Measurements from ENCODE around the gene HUWE1. TPM values are rescaled to one million over a fixed set of nuclear protein-coding genes. Genes with fewer than 3 reads are reported as not detected.

HUWE1 gene
- total and polyA plus RNA-seq, 12 donors: 38.4 to 170 (median 109) TPM

GRCh38 chrX:53642337-53642736 lies 44.2 kb downstream of the HUWE1 start:
- Histone ChIP-seq H3K27me3 (no peaks in the 10 kb centered on the region), H3K4me1 (replicated peaks in 1 of 2) (no peaks in the 10 kb centered on the region), H3K9me3 (replicated peaks in 1 of 3) (no peaks in the 10 kb centered on the region), H3K4me3 (no peak overlapping the region), H3K36me3 (replicated peaks in 1 of 2) (peaks cover 0 to 47% of the 10 kb centered on the region in 2 donors), H3K27ac (no peak overlapping the region)
- no peak for TF ChIP-seq CTCF (IDR thresholded peaks at IDR 0.05)
- no peak for TF ChIP-seq POLR2A (IDR thresholded peaks at IDR 0.05)
- intact Hi-C loops (cut with DNase I): no loop called here
- 65 to 80% (median 73%) methylated on average over 2 of the region's 2 CpGs for WGBS, 4 donors
- no peak for DNase-seq

GRCh38 chrX:53639257-53639656 lies 47.3 kb downstream of the HUWE1 start:
- Histone ChIP-seq H3K27ac (no peak overlapping the region), H3K27me3 (no peaks in the 10 kb centered on the region), H3K4me3 (no peak overlapping the region), H3K36me3 (replicated peaks in 1 of 2) (peaks cover 0 to 24% of the 10 kb centered on the region in 2 donors), H3K9me3 (replicated peaks in 1 of 3) (no peaks in the 10 kb centered on the region), H3K4me1 (replicated peaks in 1 of 2) (no peaks in the 10 kb centered on the region)
- no peak for DNase-seq
- intact Hi-C loops (cut with DNase I): no loop called here
- TF ChIP-seq CTCF (IDR thresholded peaks at IDR 0.05): no peak
- no peak for TF ChIP-seq POLR2A (IDR thresholded peaks at IDR 0.05)

DNA sequence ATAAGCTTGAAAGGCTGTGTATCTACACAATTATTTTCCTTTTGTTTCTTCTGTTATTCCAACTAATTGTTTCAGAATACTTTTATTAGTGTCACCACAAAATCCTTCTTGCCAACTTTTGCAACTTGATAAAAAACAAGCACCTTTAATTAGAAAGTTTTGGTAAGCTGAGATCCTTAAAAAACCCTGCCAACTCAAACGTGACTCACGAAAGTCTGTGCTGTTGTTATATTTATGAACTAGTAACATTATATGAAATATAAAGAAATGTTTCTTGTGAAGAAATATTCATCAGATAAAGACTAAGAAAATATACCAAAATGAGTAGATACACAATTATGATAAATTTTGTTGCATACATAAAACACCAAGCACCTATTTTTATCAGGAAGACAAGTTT lies 49.0 kb downstream of the HUWE1 start:
- 40 to 68% (median 52%) methylated on average over 2 of the region's 2 CpGs for WGBS, 4 donors
- Histone ChIP-seq H3K9me3 (replicated peaks in 1 of 3) (no peaks in the 10 kb centered on the region), H3K36me3 (replicated peaks in 1 of 2) (peaks cover 0 to 6% of the 10 kb centered on the region in 2 donors), H3K27ac (no peak overlapping the region), H3K4me3 (no peak overlapping the region), H3K4me1 (replicated peaks in 1 of 2) (no peaks in the 10 kb centered on the region), H3K27me3 (no peaks in the 10 kb centered on the region)
- intact Hi-C loops (cut with DNase I): no loop called here
- TF ChIP-seq POLR2A (IDR thresholded peaks at IDR 0.05) (no peak), CTCF (IDR thresholded peaks at IDR 0.05) (no peak)
- no peak for DNase-seq

- Histone ChIP-seq H3K4me3 (no peak overlapping the region), H3K36me3 (replicated peaks in 1 of 2) (peaks cover 0 to 48% of the 10 kb centered on the region in 2 donors), H3K27ac (no peak overlapping the region), H3K4me1 (replicated peaks in 1 of 2) (no peaks in the 10 kb centered on the region), H3K9me3 (replicated peaks in 1 of 3) (no peaks in the 10 kb centered on the region), H3K27me3 (no peaks in the 10 kb centered on the region)
- TF ChIP-seq POLR2A (IDR thresholded peaks at IDR 0.05) (no peak), CTCF (IDR thresholded peaks at IDR 0.05) (no peak)
- intact Hi-C loops (cut with DNase I): no loop called here
- DNase-seq: no peak
- 75 to 94% (median 83%) methylated on average over 2 of the region's 2 CpGs for WGBS, 4 donors
Observed at GRCh38 chrX:53631156-53631555, 55.4 kb downstream of the HUWE1 start.

Data from adrenal gland (tissue), 12 donors.